ENCODE results near the gene COL9A3. TPM values are rescaled to one million over a fixed set of nuclear protein-coding genes. Genes with fewer than 3 reads are reported as not detected.

The COL9A3 gene
- total and polyA plus RNA-seq, 2 experiments from 2014 or later, result 23.9 to 68.1 TPM

DNA sequence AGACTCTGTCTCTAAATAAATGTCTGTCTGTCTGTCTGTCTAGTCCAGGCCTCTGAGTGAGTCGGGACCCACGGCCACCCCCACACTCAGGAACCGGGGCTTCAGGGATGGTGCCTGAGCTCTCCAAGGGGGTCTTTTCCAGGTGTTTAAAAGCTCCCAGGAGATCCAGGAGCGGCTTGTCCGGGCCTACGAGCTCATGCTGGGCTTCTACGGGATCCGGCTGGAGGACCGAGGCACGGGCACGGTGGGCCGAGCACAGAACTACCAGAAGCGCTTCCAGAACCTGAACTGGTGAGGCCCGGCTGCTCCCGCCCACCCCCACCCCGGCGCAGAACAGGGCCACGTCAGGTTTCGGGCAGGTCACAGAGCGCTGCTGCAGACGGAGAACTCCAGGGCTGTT lies 5.5 kb upstream of the COL9A3 start:
- TF ChIP-seq CTCF (IDR thresholded peaks at IDR 0.05; ENCODE audit: poor library complexity) (no peak), EZH2phosphoT487 (IDR thresholded peaks at IDR 0.05; ENCODE audit: low read depth, severe bottlenecking, unreplicated experiment) (no peak), EZH2 (IDR thresholded peaks at IDR 0.05; ENCODE audit: borderline replicate concordance) (no peak)
- 97% methylated on average over 21 of the region's 21 CpGs for WGBS (ENCODE audit: low lambda C conversion rate, missing lambda C conversion rate)
- H3K9me3 ChIP-seq (ENCODE audit: low read depth), result no peaks in the 10 kb centered on the region
- H3K36me3 ChIP-seq (replicated peaks; ENCODE audit: insufficient read depth, low read depth), result no peaks in the 10 kb centered on the region
- peaks cover 9% of the 10 kb centered on the region for H3K27me3 ChIP-seq
- no peak overlapping the region for H3K27ac ChIP-seq
- H4K20me1 ChIP-seq (ENCODE audit: insufficient read depth, poor library complexity, severe bottlenecking), result peaks cover 26% of the 10 kb centered on the region
- peaks cover 20% of the 10 kb centered on the region for H3K4me1 ChIP-seq (ENCODE audit: insufficient read depth)
- no peak overlapping the region for H3K4me2 ChIP-seq
- H2AFZ ChIP-seq, result no peak overlapping the region
- H3K9me2 ChIP-seq (replicated peaks; ENCODE audit: insufficient read depth), result no peaks in the 10 kb centered on the region
- no peak overlapping the region for H3K4me3 ChIP-seq
- peaks cover 19% of the 10 kb centered on the region for H3K79me2 ChIP-seq
- no peak for DNase-seq (ENCODE audit: low spot score)

- H3K27me3 ChIP-seq, result peaks cover 13% of the 10 kb centered on the region
- H3K4me3 ChIP-seq, result no peak overlapping the region
- no peak overlapping the region for H2AFZ ChIP-seq
- H3K4me2 ChIP-seq, result no peak overlapping the region
- H3K27ac ChIP-seq, result no peak overlapping the region
- 94% methylated on average over 9 of the region's 10 CpGs for WGBS (ENCODE audit: low lambda C conversion rate, missing lambda C conversion rate)
- peaks cover 22% of the 10 kb centered on the region for H4K20me1 ChIP-seq (ENCODE audit: insufficient read depth, poor library complexity, severe bottlenecking)
- no peaks in the 10 kb centered on the region for H3K9me2 ChIP-seq (replicated peaks; ENCODE audit: insufficient read depth)
- no peaks in the 10 kb centered on the region for H3K9me3 ChIP-seq (ENCODE audit: low read depth)
- no peak for TF ChIP-seq CTCF (IDR thresholded peaks at IDR 0.05; ENCODE audit: poor library complexity)
- no peak for TF ChIP-seq EZH2phosphoT487 (IDR thresholded peaks at IDR 0.05; ENCODE audit: low read depth, severe bottlenecking, unreplicated experiment)
- TF ChIP-seq EZH2 (IDR thresholded peaks at IDR 0.05; ENCODE audit: borderline replicate concordance), result no peak
- peaks cover 20% of the 10 kb centered on the region for H3K4me1 ChIP-seq (ENCODE audit: insufficient read depth)
- no peaks in the 10 kb centered on the region for H3K36me3 ChIP-seq (replicated peaks; ENCODE audit: insufficient read depth, low read depth)
- H3K79me2 ChIP-seq, result peaks cover 15% of the 10 kb centered on the region
- DNase-seq (ENCODE audit: low spot score), result no peak
Measured at GRCh38 chr20:62811720-62812119, 5.1 kb upstream of the COL9A3 start.

GRCh38 chr20:62812181-62812906 lies 4.5 kb upstream of the COL9A3 start:
- Histone ChIP-seq H3K27me3 (peaks cover 14% of the 10 kb centered on the region), H3K36me3 (replicated peaks; ENCODE audit: insufficient read depth, low read depth) (no peaks in the 10 kb centered on the region)
- 96% methylated on average over 33 of the region's 43 CpGs for WGBS (ENCODE audit: low lambda C conversion rate, missing lambda C conversion rate)

More at GRCh38 chr20:62812181-62812906, 4.5 kb upstream of the COL9A3 start:
- no peaks in the 10 kb centered on the region for H3K9me2 ChIP-seq (replicated peaks; ENCODE audit: insufficient read depth)
- no peaks in the 10 kb centered on the region for H3K9me3 ChIP-seq (ENCODE audit: low read depth)
- no peak overlapping the region for H2AFZ ChIP-seq
- TF ChIP-seq EZH2 (IDR thresholded peaks at IDR 0.05; ENCODE audit: borderline replicate concordance) (no peak), CTCF (IDR thresholded peaks at IDR 0.05; ENCODE audit: poor library complexity) (no peak)
- peaks cover 15% of the 10 kb centered on the region for H4K20me1 ChIP-seq (ENCODE audit: insufficient read depth, poor library complexity, severe bottlenecking)
- DNase-seq (ENCODE audit: low spot score), result no peak
- H3K4me1 ChIP-seq (ENCODE audit: insufficient read depth), result peaks cover 21% of the 10 kb centered on the region
- no peak overlapping the region for H3K27ac ChIP-seq
- H3K79me2 ChIP-seq, result peaks cover 8% of the 10 kb centered on the region
- H3K4me2 ChIP-seq, result no peak overlapping the region
- H3K4me3 ChIP-seq, result no peak overlapping the region

Data from hepatocyte (in vitro differentiated cells).